ENCODE results near the gene KLRF2.

GRCh38 chr12:9867531-9867930 lies 13.8 kb upstream of the KLRF2 start:
- no peak for TF ChIP-seq CTCF (IDR thresholded peaks at IDR 0.05)
- TF ChIP-seq POLR2A (IDR thresholded peaks at IDR 0.05) = no peak
- TF ChIP-seq POLR2AphosphoS5 (IDR thresholded peaks at IDR 0.05) = no peak
